Heart left ventricle (tissue), 16 donors: ENCODE results near the gene WDR33. TPM values are rescaled to one million over a fixed set of nuclear protein-coding genes. Genes with fewer than 3 reads are reported as not detected.

ENCODE experiments used
- ATAC-seq, 4 donors: fragments of 200-7000 bp; cut with Tn5 transposase; one replicate each; pipeline ENCODE4 v1.9.1; 2020 to 2022; ENCODE audit warnings: moderate library complexity in 4 of 4, mild to moderate bottlenecking in 3 of 4, moderate number of reproducible peaks in 1 of 4
- DNase-seq, 5 donors: peaks; one replicate each; pipeline ENCODE4 v3.0.0-alpha.2; 2020
- H3K27ac ChIP-seq, 12 donors: fragments of 200-600 bp; sonication (generic) in 4 of 12; one replicate each; pipeline versions ENCODE4 v1.5.0 to v1.8.0; 2016 to 2022; ENCODE audit warnings: mild to moderate bottlenecking in 2 of 12
- H3K27me3 ChIP-seq, 9 donors: fragments of 200-600 bp; sonication (generic) in 2 of 9; one replicate each; pipeline versions ENCODE4 v1.5.1 to v1.8.0; 2016 to 2022; ENCODE audit warnings: mild to moderate bottlenecking in 3 of 9
- H3K36me3 ChIP-seq, 9 donors: fragments of 200-600 bp; sonication (generic) in 2 of 9; one replicate each; pipeline versions ENCODE4 v1.5.0 to v1.8.0; 2018 to 2022; ENCODE audit warnings: mild to moderate bottlenecking in 2 of 9
- H3K4me1 ChIP-seq, 12 donors: fragments of 200-600 bp; sonication (generic) in 4 of 12; one replicate each; pipeline versions ENCODE4 v1.5.0 to v1.8.0; 2016 to 2022; ENCODE audit warnings: mild to moderate bottlenecking in 3 of 12
- H3K4me3 ChIP-seq, 12 donors: fragments of 200-600 bp; sonication (generic) in 4 of 12; one replicate each; pipeline versions ENCODE4 v1.5.0 to v1.8.0; 2017 to 2022; ENCODE audit warnings: mild to moderate bottlenecking in 9 of 12, moderate library complexity in 4 of 12
- H3K9me3 ChIP-seq, 12 donors: fragments of 200-600 bp; sonication (generic) in 4 of 12; one replicate each; pipeline versions ENCODE4 v1.5.0 to v1.8.0; 2016 to 2022; ENCODE audit warnings: mild to moderate bottlenecking in 1 of 12
- POLR2A ChIP-seq, 2 donors: fragments of 450-650 bp; IDR thresholded peaks; one replicate each; pipeline ENCODE4 v1.6.1; 2017; ENCODE audit warnings: antibody characterized with exemption in 2 of 2, mild to moderate bottlenecking in 2 of 2, moderate library complexity in 2 of 2
- WGBS, 4 donors: extraction: QIAGEN DNeasy Blood & Tissue Kit in 2 of 4; methylation state at CpG; one replicate each; pipeline versions ENCODE4 v1.1.5 to v1.1.7; 2013 to 2018; 5-methylcytosine and 5-hydroxymethylcytosine counted together
- intact Hi-C, 10 donors: fragments of 100-400 bp; cut with DNase I; formaldehyde crosslinking; loops; one replicate each; pipeline versions ENCODE4 v1.11.1 to v1.14.2; 2022
- polyA plus RNA-seq, 2 donors: library from polyadenylated mRNA; stranded (reverse); fragments of 200-250 nt; gene quantifications; one replicate each; pipeline ENCODE4 v1.2.3, GENCODE V29; 2013
- total RNA-seq, 9 donors: library from RNA; depleted of rRNA in 2 of 9; stranded (reverse); fragments of >200 nt in 2 of 9; fragmentation: NEBNext Ultra II Directional in 3 of 9; extraction: Animal tissue kit (Norgen Biotek cat#: 25700) in 3 of 9; gene quantifications; one replicate each; pipeline versions ENCODE4 v1.1.0 to v1.2.4, GENCODE V29; 2016 to 2023
- TF ChIP-seq, protein P1 (sequence below), 12 donors: fragments of 200-600 bp; sonication (generic) in 4 of 12; IDR thresholded peaks; one replicate each; pipeline versions ENCODE4 v1.5.0 to v1.8.0; 2018 to 2022; ENCODE audit warnings: antibody characterized with exemption in 12 of 12, mild to moderate bottlenecking in 5 of 12
- donor health status: ischemic (EF 13 %, LVEDD 7.1; RV severe dilation, severe dysfunction).
- donor health status: healthy with polysubstance abuse.
- donor health status: DM: no; HTN: yes; CAD: no.
- donor health status: DM: no; HTN: no; CAD: no.
- donor health status: ischemic (EF 25% LVEDD 6.9; RV normal size, moderate dysfunction).
- donor health status: ischemic (EF 25% LVEDD 5.7; RV mildly dilated, moderate dysfunction).
- donor health status: healthy.
- donor health status: DM: yes; HTN: yes; CAD: no.
- donor health status: ischemic (EF 35%, LVEDD 5.7; RV mildly dilated, moderate dysfunction).
- donor health status: nonischemic (EF 11% LVEDD 7.7; RV severe dilation, severe dysfunction).
- donor health status: DM: yes; HTN: yes; CAD: no.
- donor health status: PGD.
- donor health status: ischemic (EF 29% LVEDD 5.4; RV normal size, mild dysfunction).
- donor health status: nonischemic (EF 23%, LVEDD 6.1; RV moderate dilation, normal function).

WDR33 gene
- total and polyA plus RNA-seq, 11 donors, result 15.4 to 49.9 (median 41.1) TPM

DNA sequence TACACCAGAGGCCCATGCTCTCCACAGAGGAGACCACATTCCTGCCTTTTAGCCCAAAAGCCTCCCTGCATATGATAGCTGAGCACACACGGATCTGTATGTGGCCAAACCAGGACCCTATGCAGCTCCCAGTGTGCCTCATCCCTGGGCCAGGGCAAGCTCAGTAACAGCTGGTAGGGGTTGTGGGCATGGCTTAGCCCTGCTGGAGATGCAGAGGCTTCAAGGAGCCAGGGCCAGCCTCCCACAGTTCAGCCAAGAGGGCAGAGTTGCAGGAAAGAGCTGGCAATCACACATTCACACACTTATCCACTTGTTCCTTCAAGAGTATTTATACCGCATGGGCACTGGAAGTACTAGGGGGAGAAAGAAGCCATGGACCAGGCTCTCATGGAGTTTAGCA is 134.1 kb downstream of the WDR33 start:
- TF ChIP-seq POLR2A (IDR thresholded peaks at IDR 0.05), result no peak
- TF ChIP-seq, protein P1, sequence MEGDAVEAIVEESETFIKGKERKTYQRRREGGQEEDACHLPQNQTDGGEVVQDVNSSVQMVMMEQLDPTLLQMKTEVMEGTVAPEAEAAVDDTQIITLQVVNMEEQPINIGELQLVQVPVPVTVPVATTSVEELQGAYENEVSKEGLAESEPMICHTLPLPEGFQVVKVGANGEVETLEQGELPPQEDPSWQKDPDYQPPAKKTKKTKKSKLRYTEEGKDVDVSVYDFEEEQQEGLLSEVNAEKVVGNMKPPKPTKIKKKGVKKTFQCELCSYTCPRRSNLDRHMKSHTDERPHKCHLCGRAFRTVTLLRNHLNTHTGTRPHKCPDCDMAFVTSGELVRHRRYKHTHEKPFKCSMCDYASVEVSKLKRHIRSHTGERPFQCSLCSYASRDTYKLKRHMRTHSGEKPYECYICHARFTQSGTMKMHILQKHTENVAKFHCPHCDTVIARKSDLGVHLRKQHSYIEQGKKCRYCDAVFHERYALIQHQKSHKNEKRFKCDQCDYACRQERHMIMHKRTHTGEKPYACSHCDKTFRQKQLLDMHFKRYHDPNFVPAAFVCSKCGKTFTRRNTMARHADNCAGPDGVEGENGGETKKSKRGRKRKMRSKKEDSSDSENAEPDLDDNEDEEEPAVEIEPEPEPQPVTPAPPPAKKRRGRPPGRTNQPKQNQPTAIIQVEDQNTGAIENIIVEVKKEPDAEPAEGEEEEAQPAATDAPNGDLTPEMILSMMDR (IDR thresholded peaks at IDR 0.05), result no peak
- ATAC-seq (peak in 1 of 4 donors; percentile 9), DNase-seq (peak in 1 of 5 donors; percentile 54)
- Histone ChIP-seq H3K27ac (peak overlapping the region in 5 of 12 donors; percentile 6 to 99 (median 18)), H3K9me3 (no peaks in the 10 kb centered on the region), H3K36me3 (peaks cover 0 to under 1% (median 0%) of the 10 kb centered on the region in 9 donors), H3K4me3 (no peak overlapping the region), H3K4me1 (peaks cover 0 to 60% (median 43%) of the 10 kb centered on the region in 12 donors), H3K27me3 (peaks cover 0 to 26% (median 0%) of the 10 kb centered on the region in 9 donors)
- intact Hi-C loops, result loop anchor here in 3 of 10 donors (2.0 to 10.0 kb wide), 4 partner anchors 28 to 85 kb away; no protein-coding TSS in a partner anchor
- WGBS, 4 donors, result 48 to 72% (median 68%) methylated on average over 2 of the region's 2 CpGs

DNA sequence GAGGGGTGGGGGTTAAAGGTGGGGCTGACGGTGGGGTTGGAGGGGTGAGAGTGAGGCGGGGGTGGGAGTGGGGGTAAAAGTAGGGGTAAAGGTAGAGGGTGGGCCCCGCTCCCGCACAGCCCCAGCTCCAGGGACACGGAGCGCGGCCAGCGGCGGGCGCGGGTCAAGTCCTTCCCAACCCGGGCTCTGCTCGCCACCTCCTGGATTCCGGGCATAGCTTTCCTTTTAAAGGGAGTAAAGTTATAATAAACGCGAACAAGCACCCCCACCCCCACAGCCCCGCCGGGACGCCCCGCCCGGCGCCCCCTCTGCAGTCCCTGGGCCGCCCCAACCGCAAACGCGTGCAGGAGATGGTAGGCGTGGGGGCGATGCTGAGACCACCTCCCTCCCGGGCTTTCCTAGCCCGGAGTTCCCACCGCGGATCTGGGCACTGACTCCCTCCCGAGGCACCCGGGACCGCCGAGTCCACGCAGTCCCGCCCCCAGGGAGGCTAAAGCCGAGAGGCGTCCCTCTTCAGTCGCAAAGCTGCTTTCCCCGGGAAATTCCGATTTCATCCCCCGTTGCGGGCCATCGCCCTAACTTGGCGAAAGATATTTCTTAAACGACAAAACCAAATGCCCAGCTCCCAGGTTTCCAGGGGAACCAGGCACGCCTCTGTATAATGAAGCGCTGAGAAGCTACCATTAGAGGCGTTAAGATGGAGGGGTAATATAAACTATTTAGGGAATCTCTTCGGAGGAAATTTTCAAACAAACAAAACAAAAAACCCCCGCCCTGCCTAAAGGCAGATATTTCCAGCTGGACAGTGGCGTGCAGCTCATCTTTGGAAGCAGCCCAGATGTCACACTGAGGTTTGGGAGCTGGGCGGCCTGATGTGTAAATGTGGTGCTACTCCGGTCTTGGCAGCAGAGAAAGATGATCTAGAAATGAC is 135.4 kb downstream of the WDR33 start, which contains the start of gene LIMS2:
Gene LIMS2, minus strand, starts transcription at position 200 of the 931 bp plus-strand sequence. CDS start 506 bp downstream, outside the sequence.
- peak within 1 kb of the TSS; percentile 69 to 98 (median 86) for H3K4me3 ChIP-seq
- peak; percentile 74 to 81 (median 78) for DNase-seq
- WGBS, 4 donors, result 0 to 2% (median 1%) methylated on average over 50 to 56 of the region's 56 CpGs
- ATAC-seq, result peak; percentile 33 to 66 (median 49)
- peaks cover 0 to 4% (median 0%) of the 10 kb centered on the region in 9 donors for H3K36me3 ChIP-seq
- H3K4me1 ChIP-seq, result peaks cover 0 to 61% (median 44%) of the 10 kb centered on the region in 12 donors
- peaks cover 0 to 26% (median 0%) of the 10 kb centered on the region in 9 donors for H3K27me3 ChIP-seq
- no peaks in the 10 kb centered on the region for H3K9me3 ChIP-seq
- intact Hi-C loops, result loop anchor here in 5 of 10 donors (2.0 to 10.0 kb wide), 7 partner anchors 17 to 83 kb away; no protein-coding TSS in a partner anchor
- TF ChIP-seq, protein P1 (IDR thresholded peaks at IDR 0.05), result peak in 10 of 12 donors; percentile 11 to 45 (median 28)
- peak in 1 of 2 donors; percentile 26 for TF ChIP-seq POLR2A (IDR thresholded peaks at IDR 0.05)
- peak within 1 kb of the TSS; percentile 88 to 100 (median 96) for H3K27ac ChIP-seq

DNA sequence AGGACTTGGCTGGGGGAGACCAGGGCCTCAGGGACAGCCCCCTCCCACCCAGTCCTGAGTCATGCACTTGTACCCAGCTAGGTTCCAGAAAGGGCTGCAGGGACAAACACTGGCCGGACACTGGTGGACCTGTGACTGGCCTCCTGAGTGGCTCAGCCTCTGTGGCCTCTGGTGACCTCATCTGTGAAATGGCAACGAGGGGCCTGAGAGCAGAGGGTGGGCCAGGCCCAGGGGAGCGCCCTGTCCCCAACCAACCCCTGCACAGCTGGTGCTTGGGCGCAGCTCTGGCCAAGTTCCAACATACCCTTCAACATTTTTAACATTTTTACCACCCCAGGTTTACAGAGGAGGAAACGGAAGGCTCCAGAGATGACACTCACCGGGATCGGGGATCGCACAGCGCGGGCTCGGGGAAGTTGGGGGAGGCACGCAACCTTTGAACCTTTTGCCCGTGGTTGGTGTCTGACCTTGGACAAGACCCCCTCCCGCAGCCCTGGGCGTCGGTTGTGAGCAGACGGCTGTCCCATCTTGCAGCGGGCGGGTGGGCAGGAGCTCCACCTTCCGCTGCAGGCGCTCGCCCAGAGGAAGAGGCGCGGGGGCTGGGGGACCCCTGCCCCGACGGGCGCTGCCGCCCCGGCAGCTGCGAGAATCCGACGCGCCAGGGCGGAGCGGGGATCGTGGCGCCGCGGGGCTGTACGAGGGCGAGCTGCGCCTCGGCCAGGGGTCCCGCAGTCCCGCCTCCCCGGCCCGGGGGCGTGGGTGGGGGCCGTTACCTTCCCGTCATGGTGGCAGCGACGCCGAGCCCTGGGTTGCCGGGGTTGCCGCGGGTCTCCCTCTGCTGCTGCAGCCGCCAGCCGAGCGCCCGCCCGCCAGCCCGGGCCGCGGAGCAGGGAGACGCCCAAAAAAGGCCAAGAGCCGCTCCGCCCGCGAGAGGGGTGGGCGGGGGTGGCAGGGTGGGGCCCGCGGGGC is 136.4 kb downstream of the WDR33 start:
- WGBS, 4 donors, result 2 to 5% (median 3%) methylated on average over 8 to 72 of the region's 72 CpGs
- intact Hi-C loops, result loop anchor here in 5 of 10 donors (2.0 to 10.0 kb wide), 7 partner anchors 16 to 82 kb away; no protein-coding TSS in a partner anchor
- TF ChIP-seq POLR2A (IDR thresholded peaks at IDR 0.05), result peak in 1 of 2 donors; percentile 41
- TF ChIP-seq, protein P1 (IDR thresholded peaks at IDR 0.05), result no peak
- H3K9me3 ChIP-seq, result no peaks in the 10 kb centered on the region
- H3K27me3 ChIP-seq, result peaks cover 0 to 26% (median 0%) of the 10 kb centered on the region in 9 donors
- H3K4me1 ChIP-seq, result peaks cover 0 to 68% (median 42%) of the 10 kb centered on the region in 12 donors
- H3K27ac ChIP-seq, result peak overlapping the region; percentile 88 to 100 (median 96)
- H3K36me3 ChIP-seq, result peaks cover 0 to 4% (median 0%) of the 10 kb centered on the region in 9 donors
- DNase-seq, result peak in 4 of 5 donors; percentile 68 to 78 (median 73)
- ATAC-seq, result peak; percentile 13 to 58 (median 32)
- peak overlapping the region; percentile 69 to 98 (median 86) for H3K4me3 ChIP-seq
